Gastrocnemius medialis (tissue), 4 donors: ENCODE measurements around the gene VPS37D. TPM values are rescaled to one million over a fixed set of nuclear protein-coding genes. Genes with fewer than 3 reads are reported as not detected.

Experiments used
- ATAC-seq, 2 donors: fragments of 150-250 bp; one replicate each; pipeline ENCODE4 v1.9.1; 2016
- DNase-seq, 2 donors: peaks; one replicate each; pipeline ENCODE4 v3.0.0-alpha.2; 2019
- H3K27ac ChIP-seq, 4 donors: fragments of 200-600 bp; sonication (generic); 1 replicate in 1 of 4; 2 replicates in 3 of 4; pipeline ENCODE4 v1.5.1; 2016 to 2018; ENCODE audit warnings: mild to moderate bottlenecking in 2 of 4, moderate library complexity in 1 of 4
- H3K27me3 ChIP-seq, 3 donors: fragments of 200-600 bp; sonication (generic) in 2 of 3; 1 replicate in 1 of 3; 2 replicates in 2 of 3; pipeline versions ENCODE4 v1.5.1 to v1.6.0; 2016 to 2019; ENCODE audit warnings: mild to moderate bottlenecking in 1 of 3, moderate library complexity in 1 of 3
- H3K36me3 ChIP-seq, 2 donors: fragments of 200-600 bp; sonication (generic) in 1 of 2; one replicate each; pipeline ENCODE4 v1.5.1; 2017 to 2018
- H3K4me1 ChIP-seq, 2 donors: fragments of 200-600 bp; sonication (generic) in 1 of 2; one replicate each; pipeline ENCODE4 v1.5.1; 2016 to 2017; ENCODE audit warnings: mild to moderate bottlenecking in 2 of 2
- H3K4me3 ChIP-seq, 4 donors: fragments of 200-600 bp; sonication (generic) in 3 of 4; 1 replicate in 1 of 4; 2 replicates in 3 of 4; pipeline ENCODE4 v1.5.1; 2016 to 2019; ENCODE audit warnings: mild to moderate bottlenecking in 2 of 4
- H3K9me3 ChIP-seq, 3 donors: fragments of 200-600 bp; sonication (generic) in 2 of 3; 1 replicate in 1 of 3; 2 replicates in 2 of 3; pipeline ENCODE4 v1.5.1; 2016 to 2019
- CTCF ChIP-seq, 5 experiments: fragments of 450-650 bp in 3 of 5; fragments of 200-600 bp in 2 of 5; sonication (generic) in 2 of 5; IDR thresholded peaks in 4 of 5; conservative IDR thresholded peaks in 1 of 5; 1 replicate in 4 of 5; 2 replicates in 1 of 5; pipeline ENCODE4 v1.5.1; 2016 to 2019; ENCODE audit warnings: antibody characterized with exemption in 5 of 5, mild to moderate bottlenecking in 3 of 5, moderate library complexity in 3 of 5
- POLR2A ChIP-seq, 2 donors: fragments of 450-650 bp; IDR thresholded peaks; one replicate each; pipeline ENCODE4 v1.6.1; 2017; ENCODE audit warnings: antibody characterized with exemption in 2 of 2, mild to moderate bottlenecking in 2 of 2, moderate library complexity in 2 of 2
- in situ Hi-C, 4 donors: fragments of 200-750 bp; cut with MboI; loops; one replicate each; pipeline versions ENCODE4 v1.15.0 to v1.8.0; 2017; ENCODE audit warnings: low sequenced_read_pairs in 4 of 4
- intact Hi-C: fragments of 100-400 bp; cut with DNase I; formaldehyde crosslinking; loops from one replicate; pipeline ENCODE4 v1.15.1; 2023; ENCODE audit warnings: low total_unique reads
- total RNA-seq, 4 donors: library from RNA; depleted of rRNA; stranded (reverse); fragments of >200 nt; gene quantifications; one replicate each; pipeline versions ENCODE4 v1.1.0 to v1.2.3, GENCODE V29; 2016

Gene VPS37D
- total RNA-seq, 4 donors from 2014 or later = 0.64 to 2.5 (median 1.4) TPM

- Histone ChIP-seq H3K4me3 (no peak overlapping the region), H3K36me3 (peaks cover 0 to 54% of the 10 kb centered on the region in 2 donors), H3K9me3 (no peaks in the 10 kb centered on the region), H3K27me3 (no peaks in the 10 kb centered on the region), H3K4me1 (no peaks in the 10 kb centered on the region), H3K27ac (no peak overlapping the region)
- TF ChIP-seq CTCF (IDR thresholded peaks at IDR 0.05 in 4 of 5, conservative IDR thresholded peaks at IDR 0.05 in 1 of 5) (no peak), POLR2A (IDR thresholded peaks at IDR 0.05) (no peak)
- no peak for ATAC-seq
- DNase-seq = no peak
- intact Hi-C loops (no loop called here), in situ Hi-C loops (no loop called here)
These were observed 31.9 kb downstream of the VPS37D start for GRCh38 chr7:73699370-73700068.

- ATAC-seq (no peak), DNase-seq (no peak)
- TF ChIP-seq POLR2A (IDR thresholded peaks at IDR 0.05) (no peak), CTCF (IDR thresholded peaks at IDR 0.05 in 4 of 5, conservative IDR thresholded peaks at IDR 0.05 in 1 of 5) (no peak)
- Histone ChIP-seq H3K9me3 (no peaks in the 10 kb centered on the region), H3K27me3 (no peaks in the 10 kb centered on the region), H3K4me3 (no peak overlapping the region), H3K36me3 (peaks cover 0 to 49% of the 10 kb centered on the region in 2 donors), H3K4me1 (no peaks in the 10 kb centered on the region), H3K27ac (no peak overlapping the region)
- intact Hi-C loops (no loop called here), in situ Hi-C loops (no loop called here)
These were observed 32.4 kb downstream of the VPS37D start for GRCh38 chr7:73700069-73700423.

GRCh38 chr7:73700581-73701134 is 33.0 kb downstream of the VPS37D start:
- no peak overlapping the region for H3K4me3 ChIP-seq
- no peaks in the 10 kb centered on the region for H3K9me3 ChIP-seq
- peaks cover 0 to 42% of the 10 kb centered on the region in 2 donors for H3K36me3 ChIP-seq
- no peak for DNase-seq
- intact Hi-C loops = no loop called here
- in situ Hi-C loops = no loop called here
- no peaks in the 10 kb centered on the region for H3K4me1 ChIP-seq
- no peak for ATAC-seq
- no peak overlapping the region for H3K27ac ChIP-seq
- no peaks in the 10 kb centered on the region for H3K27me3 ChIP-seq
- no peak for TF ChIP-seq CTCF (IDR thresholded peaks at IDR 0.05 in 4 of 5, conservative IDR thresholded peaks at IDR 0.05 in 1 of 5)
- no peak for TF ChIP-seq POLR2A (IDR thresholded peaks at IDR 0.05)

- Histone ChIP-seq H3K27ac (no peak overlapping the region), H3K27me3 (no peaks in the 10 kb centered on the region), H3K4me3 (no peak overlapping the region), H3K36me3 (peaks cover 0 to 34% of the 10 kb centered on the region in 2 donors), H3K9me3 (no peaks in the 10 kb centered on the region), H3K4me1 (no peaks in the 10 kb centered on the region)
- intact Hi-C loops = no loop called here
- ATAC-seq = peak in 1 of 2 donors; percentile 55
- TF ChIP-seq CTCF (IDR thresholded peaks at IDR 0.05 in 4 of 5, conservative IDR thresholded peaks at IDR 0.05 in 1 of 5) = peak in 3 of 5 experiments; percentile 26 to 51 (median 30)
- TF ChIP-seq POLR2A (IDR thresholded peaks at IDR 0.05) = no peak
- no peak for DNase-seq
- in situ Hi-C loops = no loop called here
These were observed 33.8 kb downstream of the VPS37D start for GRCh38 chr7:73701357-73701995.
